Measurements from ENCODE around the gene AGAP6.

DNA sequence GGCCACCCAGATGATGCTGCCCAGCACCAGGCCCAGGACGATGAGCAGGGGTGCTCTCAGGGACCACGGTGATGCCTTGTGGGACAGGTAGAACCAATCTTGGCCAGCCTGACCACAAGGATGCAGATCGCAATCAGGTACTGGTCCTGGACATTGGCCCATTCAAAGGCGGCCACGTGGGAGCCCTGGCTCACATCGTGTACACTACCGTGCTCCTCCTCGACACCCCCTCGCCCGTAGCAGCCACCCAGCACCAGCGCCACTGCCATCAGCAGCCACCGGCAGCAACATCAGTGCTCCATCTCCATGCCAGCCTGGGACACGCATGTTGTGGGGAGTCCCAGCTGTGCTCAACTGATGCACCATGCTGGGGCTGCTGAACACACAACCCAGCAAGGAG is 39.0 kb downstream of the AGAP6 start:
- TF ChIP-seq, protein P1, sequence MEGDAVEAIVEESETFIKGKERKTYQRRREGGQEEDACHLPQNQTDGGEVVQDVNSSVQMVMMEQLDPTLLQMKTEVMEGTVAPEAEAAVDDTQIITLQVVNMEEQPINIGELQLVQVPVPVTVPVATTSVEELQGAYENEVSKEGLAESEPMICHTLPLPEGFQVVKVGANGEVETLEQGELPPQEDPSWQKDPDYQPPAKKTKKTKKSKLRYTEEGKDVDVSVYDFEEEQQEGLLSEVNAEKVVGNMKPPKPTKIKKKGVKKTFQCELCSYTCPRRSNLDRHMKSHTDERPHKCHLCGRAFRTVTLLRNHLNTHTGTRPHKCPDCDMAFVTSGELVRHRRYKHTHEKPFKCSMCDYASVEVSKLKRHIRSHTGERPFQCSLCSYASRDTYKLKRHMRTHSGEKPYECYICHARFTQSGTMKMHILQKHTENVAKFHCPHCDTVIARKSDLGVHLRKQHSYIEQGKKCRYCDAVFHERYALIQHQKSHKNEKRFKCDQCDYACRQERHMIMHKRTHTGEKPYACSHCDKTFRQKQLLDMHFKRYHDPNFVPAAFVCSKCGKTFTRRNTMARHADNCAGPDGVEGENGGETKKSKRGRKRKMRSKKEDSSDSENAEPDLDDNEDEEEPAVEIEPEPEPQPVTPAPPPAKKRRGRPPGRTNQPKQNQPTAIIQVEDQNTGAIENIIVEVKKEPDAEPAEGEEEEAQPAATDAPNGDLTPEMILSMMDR (IDR thresholded peaks at IDR 0.05; ENCODE audit: low read depth, low read length), result no peak
- no peak for TF ChIP-seq EZH2phosphoT487 (IDR thresholded peaks at IDR 0.05; ENCODE audit: low read depth)
